HCT116 (cell line): ENCODE data around the gene RILPL2. TPM values are rescaled to one million over a fixed set of nuclear protein-coding genes. Genes with fewer than 3 reads are reported as not detected.

Source experiments
- ATAC-seq: fragments of 200-7000 bp; cut with Tn5 transposase; 2 replicates; pipeline ENCODE4 v1.9.1; 2020; ENCODE audit warnings: mild to moderate bottlenecking, moderate library complexity
- BruUV-seq: library from RNA; stranded (reverse); fragments of 400-500 nt; replicated peaks from 2 replicates; lab custom pipeline; 2021; lab: Mats Ljungman, UMichigan
- CTCF ChIA-PET: fragments of 300-600 bp; sonication (Branson Sonifier 250); formaldehyde crosslinking; loops from one replicate; lab custom pipeline; 2021; ENCODE audit warnings: antibody characterized with exemption; lab: Charles Lee
- POLR2A ChIA-PET: fragments of 300-600, 350-600 bp; sonication (Branson Sonifier 250); formaldehyde crosslinking; loops from one replicate; lab custom pipeline; 2021; ENCODE audit warnings: antibody characterized with exemption; lab: Charles Lee
- RAD21 ChIA-PET, 2 experiments: fragments of 300-600 bp; sonication (Branson Sonifier 250); formaldehyde crosslinking; loops; one replicate each; lab custom pipeline; 2023; ENCODE audit warnings: low total read pairs in 2 of 2; ENCODE audit not compliant: uncharacterized antibody in 2 of 2, unreplicated experiment in 2 of 2, low non-redundant PET in 1 of 2; lab: Charles Lee
- DNase-seq: peaks from one replicate; pipeline ENCODE4 v3.0.0-alpha.2; 2010; ENCODE audit warnings: low read depth, low spot score
- H2AFZ ChIP-seq: fragments of 200-600 bp; shearing (Covaris generic), sonication (generic); 2 replicates; pipeline ENCODE4 v1.6.1; 2017; ENCODE audit warnings: low read depth, mixed run types, mixed read lengths, antibody characterized with exemption, low read length; ENCODE audit not compliant: poor library complexity, severe bottlenecking
- H3K27ac ChIP-seq: 2 replicates; pipeline ENCODE4 v1.5.1; 2012; ENCODE audit warnings: low read depth, low read length
- H3K27me3 ChIP-seq: fragments of 200-600 bp; sonication (generic); 2 replicates; pipeline ENCODE4 v1.6.1; 2016; ENCODE audit warnings: mixed run types, low read length, mixed read lengths; ENCODE audit not compliant: insufficient read depth
- H3K36me3 ChIP-seq, 2 experiments: fragments of 200-500 bp in 1 of 2; fragments of 200-600 bp in 1 of 2; sonication (Bioruptor generic) in 1 of 2; sonication (generic) in 1 of 2; 2 replicates each; pipeline versions ENCODE4 v1.5.1 to v1.6.1; 2014 to 2016; ENCODE audit warnings: low read length in 2 of 2, inconsistent platforms in 1 of 2, mixed read lengths in 1 of 2, mixed run types in 1 of 2; ENCODE audit not compliant: insufficient read depth in 2 of 2, control insufficient read depth in 1 of 2
- H3K4me1 ChIP-seq, 2 experiments: fragments of 200-600 bp in 1 of 2; sonication (generic) in 1 of 2; 2 replicates each; pipeline versions ENCODE4 v1.5.1 to v1.6.1; 2012 to 2017; ENCODE audit warnings: low read length in 2 of 2, inconsistent platforms in 1 of 2, mild to moderate bottlenecking in 1 of 2, mixed read lengths in 1 of 2, mixed run types in 1 of 2, moderate library complexity in 1 of 2; ENCODE audit not compliant: insufficient read depth in 2 of 2, control insufficient read depth in 1 of 2
- H3K4me2 ChIP-seq: fragments of 200-600 bp; sonication (generic); 2 replicates; pipeline ENCODE4 v1.6.1; 2017; ENCODE audit warnings: mixed run types, low read length, mixed read lengths
- H3K4me3 ChIP-seq, 2 experiments: fragments of 200-600 bp in 1 of 2; sonication (generic) in 1 of 2; replicated peaks in 1 of 2; 2 replicates each; pipeline ENCODE4 v1.5.1; 2011 to 2016; ENCODE audit warnings: low read length in 2 of 2, control low read depth in 1 of 2, low read depth in 1 of 2, mild to moderate bottlenecking in 1 of 2, mixed read lengths in 1 of 2, mixed run types in 1 of 2
- H3K79me2 ChIP-seq: fragments of 200-600 bp; sonication (generic); 2 replicates; pipeline ENCODE4 v1.6.1; 2017; ENCODE audit warnings: mild to moderate bottlenecking, mixed run types, low read length, moderate library complexity, mixed read lengths; ENCODE audit not compliant: insufficient read depth
- H3K9ac ChIP-seq: fragments of 200-600 bp; sonication (generic); 2 replicates; pipeline ENCODE4 v1.6.1; 2016; ENCODE audit warnings: low read length, mixed read lengths
- H3K9me2 ChIP-seq: fragments of 200-600 bp; sonication (generic), shearing (Covaris generic); 2 replicates; pipeline ENCODE4 v1.6.1; 2017; ENCODE audit warnings: mixed run types, mild to moderate bottlenecking, moderate library complexity; ENCODE audit not compliant: insufficient read depth
- H3K9me3 ChIP-seq, 2 experiments: fragments of 200-500 bp in 1 of 2; fragments of 200-600 bp in 1 of 2; sonication (Bioruptor generic) in 1 of 2; sonication (generic) in 1 of 2; 2 replicates each; pipeline ENCODE4 v1.6.1; 2014 to 2017; ENCODE audit warnings: low read length in 2 of 2, mixed read lengths in 2 of 2, inconsistent platforms in 1 of 2, low read depth in 1 of 2, mild to moderate bottlenecking in 1 of 2, mixed run types in 1 of 2, moderate library complexity in 1 of 2; ENCODE audit not compliant: control insufficient read depth in 1 of 2, insufficient read depth in 1 of 2
- H4K20me1 ChIP-seq: fragments of 200-600 bp; sonication (generic), shearing (Covaris generic); 2 replicates; pipeline ENCODE4 v1.6.1; 2017; ENCODE audit warnings: mixed run types, mild to moderate bottlenecking, moderate library complexity; ENCODE audit not compliant: insufficient read depth
- ATF3 ChIP-seq: IDR thresholded peaks from 2 replicates; pipeline ENCODE4 v1.6.1; 2012
- CBX3 ChIP-seq: IDR thresholded peaks from 2 replicates; pipeline ENCODE4 v1.6.1; 2012; ENCODE audit warnings: low read depth
- CEBPB ChIP-seq: IDR thresholded peaks from 2 replicates; pipeline ENCODE4 v1.6.1; 2012; ENCODE audit warnings: low read depth
- EGR1 ChIP-seq: IDR thresholded peaks from 2 replicates; pipeline ENCODE4 v1.6.1; 2012; ENCODE audit warnings: low read depth
- ELF1 ChIP-seq: IDR thresholded peaks from 2 replicates; pipeline ENCODE4 v1.6.1; 2012; ENCODE audit warnings: low read depth, borderline replicate concordance
- EZH2phosphoT487 ChIP-seq: fragments of 200-600 bp; IDR thresholded peaks from 2 replicates; pipeline ENCODE4 v1.6.1; 2018; ENCODE audit warnings: antibody characterized with exemption, borderline replicate concordance
- FOSL1 ChIP-seq: IDR thresholded peaks from 2 replicates; pipeline ENCODE4 v1.6.1; 2012; ENCODE audit warnings: low read depth
- JUND ChIP-seq: IDR thresholded peaks from 2 replicates; pipeline ENCODE4 v1.6.1; 2012
- POLR2A ChIP-seq: IDR thresholded peaks from 2 replicates; pipeline ENCODE4 v1.7.0; 2011; ENCODE audit warnings: borderline replicate concordance; ENCODE audit not compliant: insufficient read depth, insufficient read length; ENCODE audit errors: extremely low read depth
- POLR2AphosphoS5 ChIP-seq: IDR thresholded peaks from 2 replicates; pipeline ENCODE4 v1.6.1; 2011; ENCODE audit warnings: mild to moderate bottlenecking, low read depth, low read length, moderate library complexity
- RAD21 ChIP-seq: IDR thresholded peaks from 2 replicates; pipeline ENCODE4 v1.6.1; 2012; ENCODE audit warnings: low read depth, mild to moderate bottlenecking
- SIN3A ChIP-seq: IDR thresholded peaks from 2 replicates; pipeline ENCODE4 v1.6.1; 2012; ENCODE audit warnings: low read depth
- SP1 ChIP-seq: IDR thresholded peaks from 2 replicates; pipeline ENCODE4 v1.6.1; 2012; ENCODE audit warnings: low read depth
- SRF ChIP-seq: IDR thresholded peaks from 2 replicates; pipeline ENCODE4 v1.6.1; 2012; ENCODE audit warnings: low read depth
- TCF7L2 ChIP-seq: IDR thresholded peaks from 2 replicates; pipeline ENCODE4 v1.7.0; 2011; ENCODE audit warnings: borderline replicate concordance, inconsistent platforms; ENCODE audit not compliant: insufficient read depth, insufficient read length; ENCODE audit errors: extremely low read depth
- YY1 ChIP-seq: IDR thresholded peaks from 2 replicates; pipeline ENCODE4 v1.6.1; 2011; ENCODE audit warnings: low read length, low read depth, moderate library complexity, mild to moderate bottlenecking; ENCODE audit not compliant: insufficient replicate concordance; ENCODE audit errors: extremely low read depth
- ZBTB33 ChIP-seq: IDR thresholded peaks from 2 replicates; pipeline ENCODE4 v1.6.1; 2011; ENCODE audit warnings: mild to moderate bottlenecking, low read length, moderate library complexity; ENCODE audit not compliant: insufficient replicate concordance; ENCODE audit errors: extremely low read depth
- ZFX ChIP-seq: fragments of 450-650 bp; IDR thresholded peaks from 2 replicates; pipeline ENCODE4 v1.6.1; 2017
- ZNF274 ChIP-seq: fragments of 200-500 bp; sonication (Bioruptor generic); IDR thresholded peaks from 2 replicates; pipeline ENCODE4 v1.6.1; 2014; ENCODE audit warnings: mild to moderate bottlenecking, low read depth, low read length, inconsistent platforms
- intact Hi-C: fragments of 100-400 bp; cut with micrococcal nuclease; formaldehyde crosslinking; loops from 2 replicates; pipeline ENCODE4 v1.10.0; 2022
- total RNA-seq: library from RNA; stranded (reverse); gene quantifications from one replicate; pipeline ENCODE4 v1.2.1, GENCODE V29; 2021; ENCODE audit not compliant: unreplicated experiment
- TF ChIP-seq, protein P1 (sequence below): IDR thresholded peaks from 2 replicates; pipeline ENCODE4 v1.6.1; 2012; ENCODE audit warnings: low read depth

RILPL2 gene
- total RNA-seq, 1 experiment from 2014 or later, result 2.3 TPM

DNA sequence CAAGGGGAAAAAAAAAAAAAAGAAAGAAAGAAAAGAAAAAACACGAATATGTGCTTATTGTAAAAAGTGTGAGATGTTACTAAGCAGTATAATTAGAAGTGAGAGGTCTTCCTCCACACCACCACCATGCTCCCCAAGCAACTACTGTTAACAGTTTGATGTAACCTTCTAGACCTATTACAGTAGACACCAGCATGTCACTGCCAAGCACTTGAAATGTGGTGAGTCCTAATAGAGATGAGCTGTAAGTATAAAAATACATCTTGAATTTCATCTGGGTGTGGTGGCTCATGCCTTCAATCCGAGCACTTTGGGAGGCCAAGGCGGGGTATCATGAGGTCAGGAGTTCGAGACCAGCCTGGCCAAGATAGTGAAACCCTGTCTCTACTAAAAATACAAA is 13.4 kb upstream of the RILPL2 start:
- ATAC-seq (no peak), DNase-seq (no peak)
- H3K9me2 ChIP-seq, result no peaks in the 10 kb centered on the region
- no peaks in the 10 kb centered on the region for H3K27me3 ChIP-seq
- ChIA-PET POLR2A (no interaction called here), RAD21 (no interaction called here), CTCF (no interaction called here)
- no peak overlapping the region for H3K27ac ChIP-seq
- BruUV-seq, result no TSS peak
- H3K79me2 ChIP-seq, result no peaks in the 10 kb centered on the region
- intact Hi-C loops, result no loop called here
- no peak overlapping the region for H3K4me2 ChIP-seq
- H3K4me1 ChIP-seq, result peaks cover 0 to 4% of the 10 kb centered on the region in 2 experiments; a peak in 1 of 4 replicates
- no peaks in the 10 kb centered on the region for H3K9me3 ChIP-seq
- no peaks in the 10 kb centered on the region for H4K20me1 ChIP-seq
- no peak overlapping the region for H2AFZ ChIP-seq
- H3K9ac ChIP-seq, result no peak overlapping the region
- H3K4me3 ChIP-seq, result no peak overlapping the region
- H3K36me3 ChIP-seq, result no peaks in the 10 kb centered on the region
- TF ChIP-seq FOSL1 (no peak), SRF (no peak), ATF3 (no peak), ZBTB33 (no peak), ZFX (no peak), ZNF274 (no peak), CBX3 (no peak), RAD21 (no peak), CEBPB (no peak), JUND (no peak), EZH2phosphoT487 (no peak), EGR1 (no peak), ELF1 (no peak), TCF7L2 (no peak), POLR2AphosphoS5 (no peak), SIN3A (no peak), POLR2A (no peak), YY1 (no peak), SP1 (no peak)
- TF ChIP-seq, protein P1, sequence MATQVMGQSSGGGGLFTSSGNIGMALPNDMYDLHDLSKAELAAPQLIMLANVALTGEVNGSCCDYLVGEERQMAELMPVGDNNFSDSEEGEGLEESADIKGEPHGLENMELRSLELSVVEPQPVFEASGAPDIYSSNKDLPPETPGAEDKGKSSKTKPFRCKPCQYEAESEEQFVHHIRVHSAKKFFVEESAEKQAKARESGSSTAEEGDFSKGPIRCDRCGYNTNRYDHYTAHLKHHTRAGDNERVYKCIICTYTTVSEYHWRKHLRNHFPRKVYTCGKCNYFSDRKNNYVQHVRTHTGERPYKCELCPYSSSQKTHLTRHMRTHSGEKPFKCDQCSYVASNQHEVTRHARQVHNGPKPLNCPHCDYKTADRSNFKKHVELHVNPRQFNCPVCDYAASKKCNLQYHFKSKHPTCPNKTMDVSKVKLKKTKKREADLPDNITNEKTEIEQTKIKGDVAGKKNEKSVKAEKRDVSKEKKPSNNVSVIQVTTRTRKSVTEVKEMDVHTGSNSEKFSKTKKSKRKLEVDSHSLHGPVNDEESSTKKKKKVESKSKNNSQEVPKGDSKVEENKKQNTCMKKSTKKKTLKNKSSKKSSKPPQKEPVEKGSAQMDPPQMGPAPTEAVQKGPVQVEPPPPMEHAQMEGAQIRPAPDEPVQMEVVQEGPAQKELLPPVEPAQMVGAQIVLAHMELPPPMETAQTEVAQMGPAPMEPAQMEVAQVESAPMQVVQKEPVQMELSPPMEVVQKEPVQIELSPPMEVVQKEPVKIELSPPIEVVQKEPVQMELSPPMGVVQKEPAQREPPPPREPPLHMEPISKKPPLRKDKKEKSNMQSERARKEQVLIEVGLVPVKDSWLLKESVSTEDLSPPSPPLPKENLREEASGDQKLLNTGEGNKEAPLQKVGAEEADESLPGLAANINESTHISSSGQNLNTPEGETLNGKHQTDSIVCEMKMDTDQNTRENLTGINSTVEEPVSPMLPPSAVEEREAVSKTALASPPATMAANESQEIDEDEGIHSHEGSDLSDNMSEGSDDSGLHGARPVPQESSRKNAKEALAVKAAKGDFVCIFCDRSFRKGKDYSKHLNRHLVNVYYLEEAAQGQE, result no peak
